Vagina (tissue), 2 donors: Measurements from ENCODE around the gene RBM19. TPM values are rescaled to one million over a fixed set of nuclear protein-coding genes. Genes with fewer than 3 reads are reported as not detected.

Experiments
- DNase-seq, 2 donors: peaks; one replicate each; pipeline ENCODE4 v3.0.0-alpha.2; 2017; ENCODE audit errors: extremely low spot score in 2 of 2
- H3K27ac ChIP-seq: fragments of 200-600 bp; sonication (generic); one replicate; pipeline ENCODE4 v1.5.1; 2019
- H3K27me3 ChIP-seq: fragments of 200-600 bp; sonication (generic); one replicate; pipeline ENCODE4 v1.5.1; 2019
- H3K36me3 ChIP-seq, 2 donors: fragments of 200-600 bp; sonication (generic); one replicate each; pipeline ENCODE4 v1.5.1; 2017 to 2019
- H3K4me1 ChIP-seq: fragments of 200-600 bp; sonication (generic); one replicate; pipeline ENCODE4 v1.5.1; 2019
- H3K4me3 ChIP-seq, 2 donors: fragments of 200-600 bp; sonication (generic); 1 replicate in 1 of 2; 2 replicates in 1 of 2; pipeline ENCODE4 v1.5.1; 2016 to 2019
- H3K9me3 ChIP-seq: fragments of 200-600 bp; sonication (generic); one replicate; pipeline ENCODE4 v1.5.1; 2019
- CTCF ChIP-seq, 3 experiments: fragments of 450-650 bp in 2 of 3; fragments of 200-600 bp in 1 of 3; sonication (generic) in 1 of 3; IDR thresholded peaks; one replicate each; pipeline ENCODE4 v1.5.1; 2017 to 2019; ENCODE audit warnings: antibody characterized with exemption in 3 of 3, mild to moderate bottlenecking in 2 of 3, moderate library complexity in 2 of 3
- POLR2A ChIP-seq, 2 donors: fragments of 450-650 bp; IDR thresholded peaks; one replicate each; pipeline ENCODE4 v1.6.1; 2017; ENCODE audit warnings: antibody characterized with exemption in 2 of 2, mild to moderate bottlenecking in 2 of 2, moderate library complexity in 2 of 2
- POLR2AphosphoS5 ChIP-seq, 2 donors: sonication (generic); formaldehyde crosslinking; IDR thresholded peaks; one replicate each; pipeline ENCODE4 v1.9.0; 2017; ENCODE audit warnings: antibody characterized with exemption in 2 of 2, mild to moderate bottlenecking in 2 of 2, low read depth in 1 of 2; ENCODE audit not compliant: insufficient read depth in 1 of 2
- intact Hi-C: fragments of 100-400 bp; cut with DNase I; formaldehyde crosslinking; loops from one replicate; pipeline ENCODE4 v1.15.1; 2023
- total RNA-seq: library from RNA; depleted of rRNA; stranded (reverse); fragments of >200 nt; gene quantifications from one replicate; pipeline ENCODE4 v1.2.3, GENCODE V29; 2016

The RBM19 gene
- total RNA-seq, 1 donor from 2014 or later, result 25.5 TPM

GRCh38 chr12:113935459-113935858, 30.7 kb downstream of the RBM19 start:
- no peak for DNase-seq
- Histone ChIP-seq H3K4me3 (no peak overlapping the region), H3K27ac (no peak overlapping the region), H3K36me3 (peaks cover 0 to 62% of the 10 kb centered on the region in 2 donors), H3K27me3 (no peaks in the 10 kb centered on the region), H3K9me3 (no peaks in the 10 kb centered on the region), H3K4me1 (peaks cover 7% of the 10 kb centered on the region)
- TF ChIP-seq CTCF (IDR thresholded peaks at IDR 0.05) (no peak), POLR2AphosphoS5 (IDR thresholded peaks at IDR 0.05; ENCODE audit: insufficient read depth in 1 of 2, low read depth in 1 of 2) (no peak), POLR2A (IDR thresholded peaks at IDR 0.05) (no peak)
- intact Hi-C loops, result no loop called here

GRCh38 chr12:113934946-113935345, 31.2 kb downstream of the RBM19 start:
- Histone ChIP-seq H3K36me3 (peaks cover 0 to 57% of the 10 kb centered on the region in 2 donors), H3K9me3 (no peaks in the 10 kb centered on the region), H3K27ac (no peak overlapping the region), H3K27me3 (no peaks in the 10 kb centered on the region), H3K4me3 (no peak overlapping the region), H3K4me1 (peaks cover 7% of the 10 kb centered on the region)
- intact Hi-C loops, result no loop called here
- TF ChIP-seq POLR2AphosphoS5 (IDR thresholded peaks at IDR 0.05; ENCODE audit: insufficient read depth in 1 of 2, low read depth in 1 of 2) (no peak), CTCF (IDR thresholded peaks at IDR 0.05) (no peak), POLR2A (IDR thresholded peaks at IDR 0.05) (no peak)
- DNase-seq, result no peak

GRCh38 chr12:113934060-113934814, 31.9 kb downstream of the RBM19 start:
- Histone ChIP-seq H3K27ac (peak overlapping the region; percentile 72), H3K27me3 (no peaks in the 10 kb centered on the region), H3K4me1 (peaks cover 7% of the 10 kb centered on the region), H3K9me3 (no peaks in the 10 kb centered on the region), H3K4me3 (no peak overlapping the region), H3K36me3 (peaks cover 0 to 50% of the 10 kb centered on the region in 2 donors)
- intact Hi-C loops, result no loop called here
- DNase-seq, result no peak
- TF ChIP-seq POLR2AphosphoS5 (IDR thresholded peaks at IDR 0.05; ENCODE audit: insufficient read depth in 1 of 2, low read depth in 1 of 2), result no peak
- TF ChIP-seq CTCF (IDR thresholded peaks at IDR 0.05), result no peak
- TF ChIP-seq POLR2A (IDR thresholded peaks at IDR 0.05), result no peak

GRCh38 chr12:113933201-113933786, 32.8 kb downstream of the RBM19 start:
- H3K27ac ChIP-seq, result peak overlapping the region; percentile 72
- H3K4me3 ChIP-seq, result no peak overlapping the region
- TF ChIP-seq POLR2AphosphoS5 (IDR thresholded peaks at IDR 0.05; ENCODE audit: insufficient read depth in 1 of 2, low read depth in 1 of 2) (peak in 1 of 2 donors; percentile 48), CTCF (IDR thresholded peaks at IDR 0.05) (no peak)
- H3K4me1 ChIP-seq, result peaks cover 7% of the 10 kb centered on the region
- H3K36me3 ChIP-seq, result peaks cover 0 to 42% of the 10 kb centered on the region in 2 donors
- DNase-seq, result no peak
- no peaks in the 10 kb centered on the region for H3K27me3 ChIP-seq
- no peaks in the 10 kb centered on the region for H3K9me3 ChIP-seq
- intact Hi-C loops, result no loop called here
